Caco-2 (cell line): ENCODE data around the gene DMTF1. TPM values are rescaled to one million over a fixed set of nuclear protein-coding genes. Genes with fewer than 3 reads are reported as not detected.

Experiments used
- BruUV-seq: library from RNA; stranded (reverse); fragments of 400-500 nt; replicated peaks from 2 replicates; lab custom pipeline; 2021; lab: Mats Ljungman, UMichigan
- CTCF ChIA-PET: fragments of 300-600 bp; sonication (Branson Sonifier 250); formaldehyde crosslinking; loops from one replicate; lab custom pipeline; 2022; ENCODE audit warnings: antibody characterized with exemption; lab: Charles Lee
- POLR2A ChIA-PET: fragments of 300-600 bp; sonication (Branson Sonifier 250); formaldehyde crosslinking; loops from one replicate; lab custom pipeline; 2022; ENCODE audit warnings: antibody characterized with exemption; lab: Charles Lee
- DNase-seq, 2 experiments: peaks; one replicate each; pipeline versions ENCODE4 v3.0.0 to v3.0.0-alpha.2; 2020 to 2022
- H3K27me3 ChIP-seq: replicated peaks from 2 replicates; pipeline ENCODE4 v1.6.0; 2011; ENCODE audit warnings: low read length; ENCODE audit not compliant: control insufficient read depth, insufficient read depth
- H3K36me3 ChIP-seq: 2 replicates; pipeline ENCODE4 v1.5.1; 2011; ENCODE audit warnings: low read length; ENCODE audit not compliant: control insufficient read depth, insufficient read depth
- H3K4me1 ChIP-seq: fragments of 250-450 bp; sonication (Bioruptor Pico); 2 replicates; pipeline ENCODE4 v1.5.1; 2020; ENCODE audit warnings: mild to moderate bottlenecking
- H3K4me3 ChIP-seq: 2 replicates; pipeline ENCODE4 v1.5.1; 2011; ENCODE audit warnings: low read depth, mild to moderate bottlenecking, control low read depth, low read length
- H3K9me3 ChIP-seq: fragments of 250-450 bp; sonication (Bioruptor Pico); 2 replicates; pipeline ENCODE4 v1.5.1; 2020; ENCODE audit warnings: mild to moderate bottlenecking, moderate library complexity
- H3K27ac Mint-ChIP-seq: one replicate; pipeline ENCODE4 v1.8.0; 2022; ENCODE audit warnings: mixed read lengths; ENCODE audit not compliant: unreplicated experiment
- H3K27me3 Mint-ChIP-seq: one replicate; pipeline ENCODE4 v1.8.0; 2022; ENCODE audit warnings: mixed read lengths; ENCODE audit not compliant: insufficient read depth, unreplicated experiment
- H3K36me3 Mint-ChIP-seq: one replicate; pipeline ENCODE4 v1.8.0; 2022; ENCODE audit warnings: mild to moderate bottlenecking, mixed read lengths; ENCODE audit not compliant: insufficient read depth, unreplicated experiment
- H3K4me1 Mint-ChIP-seq: one replicate; pipeline ENCODE4 v1.8.0; 2022; ENCODE audit warnings: low read depth, mixed read lengths; ENCODE audit not compliant: unreplicated experiment
- H3K4me3 Mint-ChIP-seq: one replicate; pipeline ENCODE4 v1.8.0; 2022; ENCODE audit warnings: mild to moderate bottlenecking, moderate library complexity, mixed read lengths; ENCODE audit not compliant: unreplicated experiment
- H3K9me3 Mint-ChIP-seq: one replicate; pipeline ENCODE4 v1.8.0; 2022; ENCODE audit warnings: mixed read lengths; ENCODE audit not compliant: unreplicated experiment
- intact Hi-C: fragments of 100-400 bp; cut with micrococcal nuclease; formaldehyde crosslinking; loops from one replicate; pipeline ENCODE4 v1.10.0; 2022; ENCODE audit not compliant: unreplicated experiment
- total RNA-seq: library from RNA; stranded (reverse); gene quantifications from 2 replicates; pipeline ENCODE4 v1.2.3, GENCODE V29; 2022
- TF ChIP-seq, protein P1 (sequence below), 2 experiments: fragments of 200-600 bp in 1 of 2; IDR thresholded peaks; 1 replicate in 1 of 2; 2 replicates in 1 of 2; pipeline versions ENCODE4 v1.5.1 to v1.8.0; 2011 to 2022; ENCODE audit warnings: antibody characterized with exemption in 1 of 2, control low read depth in 1 of 2, inconsistent platforms in 1 of 2, low read depth in 1 of 2, low read length in 1 of 2, mild to moderate bottlenecking in 1 of 2, moderate library complexity in 1 of 2; ENCODE audit not compliant: insufficient read depth in 1 of 2, severe bottlenecking in 1 of 2, unreplicated experiment in 1 of 2

DMTF1 gene
- total RNA-seq, 1 experiment from 2014 or later: 60.9 TPM

DNA sequence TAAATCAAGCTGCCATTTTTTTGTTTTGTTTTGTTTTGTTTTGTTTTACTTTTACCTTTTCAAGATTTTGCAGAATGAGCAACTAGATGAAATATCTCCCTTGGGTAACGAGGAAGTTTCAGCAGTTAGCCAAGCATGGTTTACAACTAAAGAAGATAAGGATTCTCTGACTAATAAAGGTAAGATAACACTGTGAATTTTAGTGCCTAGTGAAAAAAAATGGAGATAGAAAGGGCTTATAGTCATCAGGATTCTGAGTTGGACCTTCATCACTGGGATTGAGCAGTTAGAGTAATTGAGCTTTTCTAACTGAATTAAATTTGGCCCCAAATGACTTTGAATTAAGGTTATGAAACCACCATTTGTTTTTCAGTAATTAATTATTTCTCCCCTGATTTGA lies 21.2 kb downstream of the DMTF1 start:
- no peak overlapping the region for H3K27ac Mint-ChIP-seq
- intact Hi-C loops: no loop called here
- no peaks in the 10 kb centered on the region for H3K27me3 Mint-ChIP-seq
- no peaks in the 10 kb centered on the region for H3K27me3 ChIP-seq
- peaks cover 7% of the 10 kb centered on the region for H3K4me1 Mint-ChIP-seq
- no peaks in the 10 kb centered on the region for H3K9me3 Mint-ChIP-seq
- no peaks in the 10 kb centered on the region for H3K9me3 ChIP-seq
- H3K4me1 ChIP-seq: peaks cover 10% of the 10 kb centered on the region
- CTCF ChIA-PET: no interaction called here
- H3K4me3 ChIP-seq: no peak overlapping the region
- peaks cover 2% of the 10 kb centered on the region for H3K36me3 ChIP-seq
- no TSS peak for BruUV-seq
- POLR2A ChIA-PET: no interaction called here
- DNase-seq: no peak
- H3K36me3 Mint-ChIP-seq: peaks cover 63% of the 10 kb centered on the region
- TF ChIP-seq, protein P1, sequence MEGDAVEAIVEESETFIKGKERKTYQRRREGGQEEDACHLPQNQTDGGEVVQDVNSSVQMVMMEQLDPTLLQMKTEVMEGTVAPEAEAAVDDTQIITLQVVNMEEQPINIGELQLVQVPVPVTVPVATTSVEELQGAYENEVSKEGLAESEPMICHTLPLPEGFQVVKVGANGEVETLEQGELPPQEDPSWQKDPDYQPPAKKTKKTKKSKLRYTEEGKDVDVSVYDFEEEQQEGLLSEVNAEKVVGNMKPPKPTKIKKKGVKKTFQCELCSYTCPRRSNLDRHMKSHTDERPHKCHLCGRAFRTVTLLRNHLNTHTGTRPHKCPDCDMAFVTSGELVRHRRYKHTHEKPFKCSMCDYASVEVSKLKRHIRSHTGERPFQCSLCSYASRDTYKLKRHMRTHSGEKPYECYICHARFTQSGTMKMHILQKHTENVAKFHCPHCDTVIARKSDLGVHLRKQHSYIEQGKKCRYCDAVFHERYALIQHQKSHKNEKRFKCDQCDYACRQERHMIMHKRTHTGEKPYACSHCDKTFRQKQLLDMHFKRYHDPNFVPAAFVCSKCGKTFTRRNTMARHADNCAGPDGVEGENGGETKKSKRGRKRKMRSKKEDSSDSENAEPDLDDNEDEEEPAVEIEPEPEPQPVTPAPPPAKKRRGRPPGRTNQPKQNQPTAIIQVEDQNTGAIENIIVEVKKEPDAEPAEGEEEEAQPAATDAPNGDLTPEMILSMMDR (IDR thresholded peaks at IDR 0.05; ENCODE audit: insufficient read depth in 1 of 2, low read depth in 1 of 2, low read length in 1 of 2, severe bottlenecking in 1 of 2, unreplicated experiment in 1 of 2): no peak
- no peak overlapping the region for H3K4me3 Mint-ChIP-seq

DNA sequence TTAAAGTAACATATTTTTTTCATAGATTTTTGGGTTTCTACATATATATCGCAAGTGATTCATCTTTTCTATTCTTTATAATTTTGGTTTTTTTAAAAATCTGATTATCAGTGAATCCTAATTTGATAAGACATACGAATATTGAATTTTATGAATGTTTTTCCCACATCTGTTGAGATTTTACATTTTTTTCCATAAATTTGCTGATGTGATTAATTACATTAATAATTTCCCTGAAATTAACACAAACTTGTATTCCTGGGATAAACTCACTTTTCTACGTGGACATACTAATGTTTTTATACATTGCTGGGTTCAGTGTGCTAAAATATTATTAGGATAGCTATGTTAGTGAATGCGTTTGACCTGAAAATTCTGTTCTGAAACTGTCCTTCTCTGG lies 26.1 kb downstream of the DMTF1 start:
- Histone ChIP-seq H3K4me1 (peaks cover 10% of the 10 kb centered on the region), H3K36me3 (no peaks in the 10 kb centered on the region; the same call in 1 of the 2 replicates), H3K27me3 (no peaks in the 10 kb centered on the region), H3K4me3 (no peak overlapping the region), H3K9me3 (no peaks in the 10 kb centered on the region)
- BruUV-seq: no TSS peak
- Mint-ChIP-seq H3K27ac (no peak overlapping the region), H3K4me1 (peaks cover 7% of the 10 kb centered on the region), H3K4me3 (no peak overlapping the region), H3K9me3 (no peaks in the 10 kb centered on the region), H3K36me3 (peaks cover 73% of the 10 kb centered on the region), H3K27me3 (no peaks in the 10 kb centered on the region)
- intact Hi-C loops: no loop called here
- TF ChIP-seq, protein P1 (IDR thresholded peaks at IDR 0.05; ENCODE audit: insufficient read depth in 1 of 2, low read depth in 1 of 2, low read length in 1 of 2, severe bottlenecking in 1 of 2, unreplicated experiment in 1 of 2): no peak
- ChIA-PET POLR2A (interaction anchor here (0.5 kb wide), 1 partner anchor 25 kb away, joined by 3 read pairs; no protein-coding TSS in a partner anchor), CTCF (no interaction called here)
- no peak for DNase-seq

DNA sequence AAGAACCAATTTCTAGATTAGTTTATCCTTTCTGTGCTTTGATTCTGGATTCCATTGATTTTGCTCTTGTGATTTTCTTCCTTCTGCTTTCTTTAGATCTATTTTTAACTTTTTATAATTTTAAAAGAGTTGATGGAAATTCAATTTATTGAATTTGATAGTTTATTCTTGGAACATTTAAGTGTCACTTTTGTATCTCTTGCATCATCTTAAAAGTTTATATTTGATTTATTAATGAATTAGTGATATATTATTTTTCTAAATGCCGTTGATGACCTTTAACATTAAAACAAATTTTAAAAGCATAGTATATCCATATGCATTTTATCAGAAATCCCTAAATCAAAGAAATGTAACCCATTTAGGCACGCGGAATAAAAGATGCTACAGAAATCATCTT lies 26.9 kb downstream of the DMTF1 start:
- H3K36me3 Mint-ChIP-seq: peaks cover 72% of the 10 kb centered on the region
- CTCF ChIA-PET: no interaction called here
- BruUV-seq: no TSS peak

More for the DNA sequence above, 26.9 kb downstream of the DMTF1 start:
- POLR2A ChIA-PET: no interaction called here
- Histone ChIP-seq H3K4me1 (peaks cover 10% of the 10 kb centered on the region), H3K27me3 (no peaks in the 10 kb centered on the region), H3K36me3 (no peaks in the 10 kb centered on the region; the same call in 1 of the 2 replicates), H3K4me3 (no peak overlapping the region), H3K9me3 (no peaks in the 10 kb centered on the region)
- Mint-ChIP-seq H3K4me3 (no peak overlapping the region), H3K27me3 (no peaks in the 10 kb centered on the region), H3K9me3 (no peaks in the 10 kb centered on the region), H3K27ac (no peak overlapping the region), H3K4me1 (peaks cover 7% of the 10 kb centered on the region)
- TF ChIP-seq, protein P1 (IDR thresholded peaks at IDR 0.05; ENCODE audit: insufficient read depth in 1 of 2, low read depth in 1 of 2, low read length in 1 of 2, severe bottlenecking in 1 of 2, unreplicated experiment in 1 of 2): no peak
- no peak for DNase-seq
- intact Hi-C loops: no loop called here
